Rectal smooth muscle tissue (tissue), 1 donor: ENCODE data around the gene IFT122.

Source experiments
- H3K27ac ChIP-seq: one replicate; pipeline ENCODE4 v1.7.0; 2013; ENCODE audit warnings: low read depth, low read length, inconsistent platforms
- H3K27me3 ChIP-seq: one replicate; pipeline ENCODE4 v1.7.0; 2013; ENCODE audit warnings: low read length; ENCODE audit not compliant: control insufficient read depth, insufficient read depth
- H3K36me3 ChIP-seq: one replicate; pipeline ENCODE4 v1.7.0; 2013; ENCODE audit warnings: low read length; ENCODE audit not compliant: control insufficient read depth, insufficient read depth
- H3K4me1 ChIP-seq: one replicate; pipeline ENCODE4 v1.7.0; 2013; ENCODE audit warnings: low read length; ENCODE audit not compliant: control insufficient read depth, insufficient read depth
- H3K4me3 ChIP-seq: one replicate; pipeline ENCODE4 v1.7.0; 2013; ENCODE audit warnings: low read length
- H3K9ac ChIP-seq: one replicate; pipeline ENCODE4 v1.7.0; 2013; ENCODE audit warnings: low read length

The IFT122 gene

GRCh38 chr3:129429602-129430001, 10.4 kb upstream of the IFT122 start:
- Histone ChIP-seq H3K9ac (no peak overlapping the region), H3K36me3 (peaks cover 27% of the 10 kb centered on the region), H3K27ac (no peak overlapping the region)

DNA sequence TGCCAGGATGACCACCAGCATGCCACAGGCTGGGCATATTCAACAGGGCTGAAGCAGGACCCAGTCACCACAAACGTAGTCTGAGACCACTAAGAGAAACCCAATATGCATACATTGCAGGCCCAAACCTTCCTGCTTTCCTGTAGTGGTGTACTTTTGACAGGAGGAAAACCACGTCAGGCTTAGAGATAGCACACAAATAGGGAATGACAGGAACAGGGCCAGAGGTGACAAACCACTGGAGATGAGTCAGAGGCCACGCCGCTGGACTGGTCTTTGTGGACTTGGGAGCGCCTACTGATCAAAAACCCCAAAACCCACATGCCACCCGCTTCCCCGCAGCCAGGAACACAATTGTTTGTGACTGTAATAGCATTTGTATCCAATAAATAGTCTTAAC, 8.0 kb upstream of the IFT122 start:
- no peak overlapping the region for H3K4me3 ChIP-seq
- peaks cover 31% of the 10 kb centered on the region for H3K36me3 ChIP-seq
- no peak overlapping the region for H3K27ac ChIP-seq
- no peak overlapping the region for H3K9ac ChIP-seq
- H3K27me3 ChIP-seq: no peaks in the 10 kb centered on the region
- H3K4me1 ChIP-seq: peaks cover 10% of the 10 kb centered on the region

More at GRCh38 chr3:129429602-129430001, 10.4 kb upstream of the IFT122 start:
- Histone ChIP-seq H3K4me1 (peaks cover 10% of the 10 kb centered on the region), H3K27me3 (no peaks in the 10 kb centered on the region), H3K4me3 (no peak overlapping the region)

DNA sequence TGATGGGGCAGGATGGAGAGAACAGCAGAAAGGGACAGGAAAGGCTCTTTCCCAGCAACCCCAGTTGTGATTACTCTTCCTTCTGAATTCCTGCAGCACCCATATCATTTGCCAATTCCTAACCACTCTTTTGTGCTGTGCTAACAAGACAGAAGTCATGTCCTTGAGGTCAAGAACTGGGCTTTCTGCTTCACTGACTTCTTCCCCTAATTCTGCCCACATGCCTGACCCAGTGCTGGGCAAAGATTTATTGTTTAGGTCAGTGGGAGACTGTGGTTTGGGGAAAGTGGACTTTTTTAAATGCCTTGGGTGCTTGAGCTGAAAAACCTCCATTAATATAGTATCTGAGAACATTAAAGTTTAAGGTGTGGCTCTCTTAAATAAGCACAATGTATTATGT, 7.4 kb upstream of the IFT122 start:
- H3K4me3 ChIP-seq: no peak overlapping the region
- H3K4me1 ChIP-seq: peaks cover 10% of the 10 kb centered on the region
- no peak overlapping the region for H3K9ac ChIP-seq
- no peaks in the 10 kb centered on the region for H3K27me3 ChIP-seq
- H3K27ac ChIP-seq: no peak overlapping the region
- peaks cover 31% of the 10 kb centered on the region for H3K36me3 ChIP-seq

DNA sequence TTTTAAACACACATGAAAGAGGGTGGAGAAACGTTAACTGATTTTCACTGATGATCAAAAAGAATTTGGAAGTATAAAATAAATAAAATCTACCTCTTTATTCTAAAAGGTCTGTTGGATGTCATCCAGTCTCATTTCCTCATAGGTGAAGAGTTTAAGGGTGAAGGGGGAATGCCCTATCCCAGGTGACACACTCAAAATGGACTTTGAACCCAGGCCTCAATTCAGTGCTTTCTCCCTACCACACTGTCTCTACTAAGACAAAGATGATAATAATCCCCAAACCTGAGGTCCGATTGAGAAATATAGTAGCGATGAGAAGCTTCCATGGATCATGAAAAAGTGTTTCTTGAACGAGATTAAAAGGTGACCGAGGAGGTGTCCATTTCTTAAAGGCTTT, 6.5 kb upstream of the IFT122 start:
- no peak overlapping the region for H3K27ac ChIP-seq
- peaks cover 7% of the 10 kb centered on the region for H3K4me1 ChIP-seq
- H3K27me3 ChIP-seq: no peaks in the 10 kb centered on the region

GRCh38 chr3:129434140-129434539, 5.9 kb upstream of the IFT122 start:
- no peak overlapping the region for H3K27ac ChIP-seq
- H3K36me3 ChIP-seq: peaks cover 31% of the 10 kb centered on the region
- H3K9ac ChIP-seq: no peak overlapping the region
- peaks cover 1% of the 10 kb centered on the region for H3K4me1 ChIP-seq
- no peak overlapping the region for H3K4me3 ChIP-seq
- no peaks in the 10 kb centered on the region for H3K27me3 ChIP-seq

More for the DNA sequence above, 6.5 kb upstream of the IFT122 start:
- Histone ChIP-seq H3K9ac (no peak overlapping the region), H3K36me3 (peaks cover 31% of the 10 kb centered on the region), H3K4me3 (no peak overlapping the region)

DNA sequence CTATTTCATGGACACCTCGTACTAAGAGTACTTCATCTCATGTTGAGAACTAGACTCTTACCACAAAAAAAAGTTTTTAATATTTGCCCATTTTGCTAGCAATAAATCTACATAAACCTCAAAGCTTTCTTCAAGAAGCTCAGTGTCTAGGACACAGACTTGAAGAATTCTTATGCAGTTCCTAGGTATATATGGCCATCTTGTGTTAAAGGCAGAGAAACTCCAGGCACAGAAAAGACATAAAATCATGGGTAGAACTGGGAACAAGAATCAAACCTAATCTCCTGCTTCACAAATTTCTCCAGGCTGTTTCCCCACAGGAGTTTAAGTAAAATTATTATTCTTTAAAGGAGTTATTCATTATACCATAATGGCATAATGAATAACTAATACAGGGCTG, 4.7 kb upstream of the IFT122 start:
- peaks cover 31% of the 10 kb centered on the region for H3K36me3 ChIP-seq
- no peaks in the 10 kb centered on the region for H3K4me1 ChIP-seq
- H3K4me3 ChIP-seq: no peak overlapping the region
- H3K27ac ChIP-seq: no peak overlapping the region
- H3K9ac ChIP-seq: peak overlapping the region; percentile 6
- no peaks in the 10 kb centered on the region for H3K27me3 ChIP-seq

GRCh38 chr3:129439226-129439816, 703 bp upstream of the IFT122 start:
- Histone ChIP-seq H3K4me3 (peak overlapping the region; percentile 87), H3K9ac (peak overlapping the region; percentile 92), H3K27me3 (no peaks in the 10 kb centered on the region), H3K27ac (peak overlapping the region; percentile 77), H3K36me3 (peaks cover 4% of the 10 kb centered on the region), H3K4me1 (peaks cover 8% of the 10 kb centered on the region)

GRCh38 chr3:129440618-129441190, 680 bp downstream of the IFT122 start:
- Histone ChIP-seq H3K4me1 (peaks cover 8% of the 10 kb centered on the region), H3K36me3 (peaks cover 4% of the 10 kb centered on the region), H3K27ac (peak overlapping the region; percentile 89), H3K4me3 (peak overlapping the region; percentile 79), H3K9ac (peak overlapping the region; percentile 60), H3K27me3 (no peaks in the 10 kb centered on the region)

- no peaks in the 10 kb centered on the region for H3K36me3 ChIP-seq
- H3K4me1 ChIP-seq: peaks cover 8% of the 10 kb centered on the region
- H3K4me3 ChIP-seq: peak overlapping the region; percentile 79
- H3K27me3 ChIP-seq: no peaks in the 10 kb centered on the region
- peak overlapping the region; percentile 25 for H3K9ac ChIP-seq
- H3K27ac ChIP-seq: peak overlapping the region; percentile 89
These were observed 1.2 kb downstream of the IFT122 start for GRCh38 chr3:129441215-129441614.

DNA sequence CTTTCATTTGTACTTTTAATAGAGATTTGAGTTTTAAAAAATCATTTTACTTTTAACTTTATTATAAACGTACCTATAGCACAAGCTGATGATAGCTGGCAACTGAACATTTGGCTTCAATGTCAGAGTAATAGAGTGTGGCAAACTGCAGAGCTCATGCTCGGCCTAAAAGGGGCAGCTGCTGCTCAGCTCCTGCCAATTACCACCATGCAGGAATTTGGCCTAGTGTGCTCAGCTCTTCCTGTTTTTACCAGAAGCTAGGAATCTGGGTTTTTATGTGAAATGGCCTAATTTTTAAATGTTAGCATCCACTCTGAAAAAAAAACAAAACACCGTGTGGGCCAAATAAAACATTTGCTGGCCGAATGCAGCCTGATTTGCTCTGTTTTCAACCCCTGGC, 1.8 kb downstream of the IFT122 start:
- Histone ChIP-seq H3K27ac (no peak overlapping the region), H3K4me1 (peaks cover 8% of the 10 kb centered on the region), H3K36me3 (no peaks in the 10 kb centered on the region), H3K4me3 (peak overlapping the region; percentile 79), H3K27me3 (no peaks in the 10 kb centered on the region), H3K9ac (no peak overlapping the region)

GRCh38 chr3:129442486-129442885, 2.5 kb downstream of the IFT122 start:
- peak overlapping the region; percentile 8 for H3K27ac ChIP-seq
- H3K36me3 ChIP-seq: no peaks in the 10 kb centered on the region
- H3K27me3 ChIP-seq: no peaks in the 10 kb centered on the region
- no peak overlapping the region for H3K9ac ChIP-seq
- H3K4me3 ChIP-seq: no peak overlapping the region
- H3K4me1 ChIP-seq: peaks cover 8% of the 10 kb centered on the region

DNA sequence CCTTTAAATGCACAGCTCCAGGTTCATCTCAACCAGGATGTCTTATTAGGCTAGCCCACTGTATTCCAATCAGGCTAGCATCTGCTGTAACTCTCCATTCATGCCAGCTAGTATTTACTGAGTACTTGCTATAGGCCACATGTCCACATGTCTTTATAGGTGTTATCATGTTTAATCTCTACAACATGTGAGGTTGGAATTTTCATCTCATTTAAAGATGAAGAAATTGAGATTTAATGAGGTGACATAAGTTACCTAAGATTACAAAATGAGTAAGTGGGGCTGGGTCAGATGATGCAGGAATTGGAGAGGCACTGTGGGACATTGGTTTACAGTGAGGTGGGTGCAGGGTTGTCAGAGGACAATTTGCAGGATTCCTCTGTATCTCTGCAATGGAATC, 2.9 kb downstream of the IFT122 start:
- Histone ChIP-seq H3K36me3 (no peaks in the 10 kb centered on the region), H3K9ac (no peak overlapping the region), H3K4me3 (no peak overlapping the region), H3K27me3 (no peaks in the 10 kb centered on the region), H3K27ac (no peak overlapping the region), H3K4me1 (peaks cover 8% of the 10 kb centered on the region)

GRCh38 chr3:129445471-129445870, 5.4 kb downstream of the IFT122 start:
- no peak overlapping the region for H3K9ac ChIP-seq
- H3K27me3 ChIP-seq: no peaks in the 10 kb centered on the region
- no peaks in the 10 kb centered on the region for H3K36me3 ChIP-seq
- H3K27ac ChIP-seq: no peak overlapping the region
- H3K4me1 ChIP-seq: peaks cover 8% of the 10 kb centered on the region
- H3K4me3 ChIP-seq: no peak overlapping the region
